Fibroblast of skin of right biceps (primary cell): Measurements from ENCODE around the gene HSPB7.
"Not testable (repeated sequence)": the region's sequence is repeated elsewhere in the genome, so short reads cannot be mapped to it uniquely, and the experiment has no call there.

Source experiments
- DNase-seq: peaks from one replicate; pipeline ENCODE4 v3.0.0-alpha.2; 2013

The HSPB7 gene

GRCh38 chr1:16020878-16021277 lies 3.0 kb upstream of the HSPB7 start:
- DNase-seq: not testable (repeated sequence)

- no peak for DNase-seq
Observed at GRCh38 chr1:16020325-16020724, 2.5 kb upstream of the HSPB7 start.

GRCh38 chr1:16019644-16020277 lies 1.9 kb upstream of the HSPB7 start:
- DNase-seq: peak; percentile 67

GRCh38 chr1:16018749-16019643 lies 1.2 kb upstream of the HSPB7 start:
- DNase-seq: no peak

GRCh38 chr1:16018308-16018707 lies 465 bp upstream of the HSPB7 start:
- DNase-seq: no peak

- DNase-seq: no peak
Observed at GRCh38 chr1:16017076-16017460, 775 bp downstream of the HSPB7 start.

GRCh38 chr1:16015960-16016901 lies 1.6 kb downstream of the HSPB7 start:
- no peak for DNase-seq

- no peak for DNase-seq
Observed at GRCh38 chr1:16015491-16015890, 2.4 kb downstream of the HSPB7 start.

GRCh38 chr1:16014509-16015482 lies 3.0 kb downstream of the HSPB7 start:
- peak; percentile 52 for DNase-seq

- no peak for DNase-seq
Observed at GRCh38 chr1:16013908-16014258, 4.0 kb downstream of the HSPB7 start.

GRCh38 chr1:16013220-16013907 lies 4.5 kb downstream of the HSPB7 start:
- DNase-seq: peak; percentile 89

GRCh38 chr1:16012590-16013219 lies 5.1 kb downstream of the HSPB7 start:
- DNase-seq: peak; percentile 87

- DNase-seq: no peak
Observed at GRCh38 chr1:16011936-16012589, 5.8 kb downstream of the HSPB7 start.

- no peak for DNase-seq
Observed at GRCh38 chr1:16010837-16011236, 7.0 kb downstream of the HSPB7 start.

GRCh38 chr1:16009678-16010077 lies 8.2 kb downstream of the HSPB7 start:
- DNase-seq: no peak

GRCh38 chr1:16009030-16009460 lies 8.8 kb downstream of the HSPB7 start:
- peak; percentile 68 for DNase-seq

GRCh38 chr1:16007671-16008341 lies 10.0 kb downstream of the HSPB7 start:
- DNase-seq: no peak

GRCh38 chr1:16006552-16007485 lies 11.0 kb downstream of the HSPB7 start:
- DNase-seq: peak; percentile 31

GRCh38 chr1:16006010-16006409 lies 11.8 kb downstream of the HSPB7 start:
- DNase-seq: no peak
